HG02610 (cell line): ENCODE data around the gene ZNF775.
A peak's percentile ranks its signal among the peaks of the same experiment; 100 is the strongest.

ENCODE experiments used
- ATAC-seq: cut with Tn5 transposase; IDR thresholded peaks from one replicate; pipeline ENCODE4 v1.9.1; 2021; ENCODE audit warnings: mild to moderate bottlenecking, moderate library complexity; ENCODE audit not compliant: unreplicated experiment

The ZNF775 gene

DNA sequence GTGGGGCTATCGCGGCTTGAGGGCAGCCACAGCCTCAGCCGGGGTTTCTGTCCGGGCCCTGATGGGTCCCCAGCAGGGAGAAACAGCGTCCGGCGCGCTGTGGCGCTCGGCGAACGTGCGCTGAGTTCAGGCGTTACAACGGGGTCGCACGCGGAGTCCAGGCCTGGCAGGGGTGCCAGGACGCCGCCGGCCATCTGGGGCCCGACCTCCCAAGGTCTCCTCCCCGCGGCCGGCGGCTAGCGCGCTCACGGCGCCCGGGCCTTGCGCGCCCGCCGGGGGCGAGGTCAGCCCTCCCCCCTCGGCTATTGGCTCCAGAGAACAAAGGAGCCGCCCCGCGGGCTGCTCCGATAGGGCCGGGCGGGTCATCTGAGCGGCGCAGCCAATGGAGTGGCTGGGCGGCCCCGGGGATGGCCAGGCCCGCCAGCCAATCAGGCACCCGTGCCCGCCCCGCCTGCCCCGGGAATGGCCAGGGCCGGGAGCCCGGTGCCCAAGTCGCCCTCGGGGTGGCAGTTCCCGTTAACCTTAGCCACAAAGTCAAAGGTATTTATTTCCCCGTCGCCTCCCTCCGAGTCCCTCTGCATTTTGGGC is at the start of gene ZNF775:
Gene ZNF775 (plus strand): TSS at position 478 of the 588 bp plus-strand sequence. CDS start 9,141 bp downstream, outside the sequence.
- peak; percentile 89 for ATAC-seq

- ATAC-seq, result no peak
These were observed 49.6 kb upstream of the ZNF775 start for GRCh38 chr7:150329331-150330120.

- no peak for ATAC-seq
These were observed 48.8 kb upstream of the ZNF775 start for GRCh38 chr7:150330211-150330885.

GRCh38 chr7:150332852-150333635 is 46.1 kb upstream of the ZNF775 start:
- no peak for ATAC-seq

- ATAC-seq, result no peak
These were observed 45.5 kb upstream of the ZNF775 start for GRCh38 chr7:150333659-150334058.

DNA sequence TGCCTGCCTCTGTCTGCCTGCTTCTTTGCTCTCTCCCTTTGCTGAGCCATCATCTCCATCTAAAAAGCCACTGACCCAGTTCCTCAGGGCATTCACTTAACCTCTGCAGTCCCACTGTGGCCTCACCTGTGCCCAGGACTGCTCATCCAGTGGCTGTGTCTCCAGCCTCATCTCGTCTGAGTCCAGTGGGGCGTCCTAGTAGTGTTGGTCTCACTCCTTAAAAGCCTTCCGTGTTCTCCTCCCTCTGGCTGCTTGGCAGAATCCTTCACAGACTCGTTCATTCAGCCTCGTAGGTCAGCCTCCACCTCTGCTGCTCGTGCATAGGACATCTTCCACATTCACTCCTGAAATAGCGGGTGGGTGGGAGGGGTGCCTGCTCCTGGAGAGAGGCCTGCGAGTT is 45.0 kb upstream of the ZNF775 start:
- no peak for ATAC-seq

DNA sequence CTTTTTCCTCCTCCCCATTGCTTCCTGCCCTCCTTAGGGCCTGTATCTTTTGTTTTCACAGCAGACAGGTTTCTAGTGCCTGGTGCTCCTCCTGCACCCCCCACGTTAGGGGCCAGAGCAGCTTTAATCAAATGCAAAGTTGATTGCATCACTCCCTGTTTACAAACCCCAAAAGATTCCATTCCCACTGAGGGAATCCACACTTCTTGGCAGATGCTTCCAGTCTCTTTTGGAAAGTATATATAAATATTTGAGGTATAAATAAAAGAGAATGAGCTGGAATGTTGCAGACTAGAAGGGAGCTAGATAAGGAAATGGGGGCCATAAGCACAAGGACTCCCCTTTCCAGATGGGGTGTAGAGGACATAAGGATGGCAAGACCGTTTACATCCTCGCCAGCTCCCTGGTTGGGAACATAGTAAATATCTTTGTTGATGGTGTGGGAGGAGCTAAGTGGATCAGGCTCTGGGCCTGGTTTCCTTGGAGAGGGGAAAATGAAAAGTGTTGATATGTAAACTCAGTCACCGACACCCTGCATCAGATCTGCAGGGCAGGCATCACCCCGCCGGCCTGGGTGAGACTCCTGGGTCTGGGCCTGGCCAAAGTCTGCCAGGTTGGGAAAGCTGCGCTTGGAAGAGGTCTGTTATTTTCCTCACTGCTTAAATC is 43.9 kb upstream of the ZNF775 start:
- no peak for ATAC-seq

- ATAC-seq, result no peak
These were observed 43.4 kb upstream of the ZNF775 start for GRCh38 chr7:150335774-150336112.

DNA sequence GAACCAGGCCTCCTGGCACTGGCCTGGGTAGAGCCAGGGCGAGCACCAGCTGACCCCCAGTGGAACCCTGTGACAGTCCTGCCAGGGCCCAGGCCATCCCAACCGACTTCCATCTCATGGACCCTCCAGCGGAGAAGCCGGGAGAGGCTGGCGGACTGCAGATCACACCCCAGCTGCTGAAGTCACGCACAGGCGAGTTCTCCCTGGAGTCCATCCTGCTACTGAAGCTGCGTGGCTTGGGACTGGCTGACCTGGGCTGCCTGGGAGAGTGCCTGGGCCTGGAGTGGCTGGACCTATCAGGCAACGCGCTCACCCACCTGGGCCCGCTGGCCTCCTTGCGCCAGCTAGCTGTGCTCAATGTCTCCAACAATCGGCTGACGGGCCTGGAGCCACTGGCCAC is 42.4 kb upstream of the ZNF775 start:
- no peak for ATAC-seq

DNA sequence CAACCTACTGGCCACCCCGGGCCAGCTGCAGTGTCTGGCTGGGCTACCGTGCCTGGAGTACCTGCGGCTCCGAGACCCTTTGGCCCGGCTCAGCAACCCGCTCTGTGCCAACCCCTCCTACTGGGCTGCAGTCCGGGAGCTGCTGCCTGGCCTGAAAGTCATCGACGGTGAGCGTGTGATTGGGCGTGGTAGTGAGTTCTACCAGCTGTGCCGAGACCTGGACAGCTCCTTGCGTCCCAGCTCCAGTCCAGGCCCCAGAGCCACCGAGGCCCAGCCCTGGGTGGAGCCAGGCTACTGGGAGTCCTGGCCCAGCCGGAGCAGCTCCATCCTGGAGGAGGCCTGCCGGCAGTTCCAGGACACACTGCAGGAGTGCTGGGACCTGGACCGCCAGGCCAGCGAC is 42.0 kb upstream of the ZNF775 start:
- no peak for ATAC-seq

GRCh38 chr7:150337659-150338081 is 41.5 kb upstream of the ZNF775 start:
- no peak for ATAC-seq

DNA sequence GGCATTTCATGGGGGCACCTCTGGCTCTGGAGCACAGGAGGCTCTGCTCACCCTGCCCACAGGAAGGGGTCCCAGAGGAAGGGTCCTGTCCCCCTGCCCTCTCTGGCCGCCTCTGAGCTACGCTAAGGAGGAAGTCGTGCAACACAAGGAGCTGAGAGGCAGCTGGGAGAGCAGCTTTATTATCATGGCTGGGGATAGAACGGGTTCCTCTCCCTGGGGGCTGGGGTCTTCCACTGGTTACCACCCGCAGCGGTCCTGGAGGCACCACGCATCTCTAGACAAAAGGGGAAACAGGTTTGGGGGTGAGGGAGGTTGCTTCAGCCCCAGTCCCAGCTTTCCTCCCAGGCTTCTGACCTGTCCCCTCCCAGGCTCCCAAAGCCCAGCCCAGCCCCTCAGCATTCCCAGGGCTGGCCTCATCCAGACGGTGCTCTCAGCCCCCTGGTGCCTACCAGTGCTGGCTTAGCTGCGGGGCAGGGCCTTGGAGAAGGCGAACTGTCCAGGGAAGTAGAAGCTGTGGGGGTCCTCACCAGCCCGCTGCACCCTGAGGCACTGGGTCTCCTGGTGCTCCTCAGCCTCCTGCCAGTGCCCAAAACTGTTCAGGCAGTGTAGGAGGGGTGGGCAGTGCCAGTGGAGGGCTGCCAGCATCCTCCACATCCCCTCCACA is 40.8 kb upstream of the ZNF775 start:
- ATAC-seq, result no peak

DNA sequence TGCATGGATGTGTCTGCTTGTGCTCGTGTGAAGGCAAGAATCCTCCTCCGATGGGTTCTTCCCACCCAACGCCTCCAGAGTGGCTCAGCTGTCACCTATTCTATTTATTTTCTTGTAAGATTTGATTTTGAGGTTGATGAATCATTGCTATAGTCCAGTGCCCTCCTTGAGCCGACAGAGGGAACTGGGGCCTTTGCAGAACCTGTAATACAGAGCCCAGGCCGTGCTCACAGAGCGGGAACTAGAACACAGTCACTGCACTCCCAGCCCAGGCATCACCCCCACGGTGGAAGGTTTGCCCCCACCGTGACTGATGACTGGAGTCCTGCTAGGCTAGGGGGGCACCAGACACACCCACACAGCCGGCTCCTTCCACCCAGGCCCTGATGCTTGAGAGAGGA is 39.7 kb upstream of the ZNF775 start:
- no peak for ATAC-seq

DNA sequence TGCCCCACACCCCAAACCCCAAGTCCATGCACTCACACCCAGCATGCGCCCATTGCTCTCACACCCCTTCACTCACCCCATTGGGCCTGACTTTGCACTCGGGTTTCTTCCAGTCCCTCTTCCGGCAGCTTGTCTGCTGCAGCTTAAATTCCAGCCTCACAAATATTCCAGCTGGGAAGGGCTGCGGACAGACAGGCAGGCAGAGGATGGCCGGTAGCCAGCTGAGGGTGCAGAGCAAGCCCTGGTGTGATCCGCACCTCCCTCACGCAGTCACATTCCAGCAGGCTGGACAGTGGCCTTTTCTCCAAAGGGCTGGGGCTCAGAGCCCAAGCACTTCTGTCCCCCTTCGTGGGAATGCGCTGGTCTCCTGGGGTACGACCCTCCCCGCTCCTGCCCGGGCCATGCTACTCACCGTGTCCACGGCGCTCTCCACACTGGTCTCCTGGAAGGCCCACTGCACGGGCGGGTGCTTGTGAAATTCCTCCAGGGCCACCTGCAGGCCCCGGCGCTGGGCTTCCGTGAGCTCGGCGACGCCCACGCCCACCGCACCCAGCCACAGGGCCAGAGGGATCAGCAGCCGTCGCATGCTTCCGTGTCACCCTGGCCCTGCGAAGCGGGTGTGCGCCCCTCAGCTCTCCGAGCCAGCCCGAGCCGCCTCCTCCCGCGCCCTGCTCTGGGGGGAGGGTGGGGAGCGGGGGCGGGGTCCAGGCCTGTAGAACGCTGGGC is 38.9 kb upstream of the ZNF775 start:
- ATAC-seq, result no peak

GRCh38 chr7:150340875-150341262 is 38.3 kb upstream of the ZNF775 start:
- no peak for ATAC-seq

- ATAC-seq, result no peak
These were observed 37.6 kb upstream of the ZNF775 start, which contains the start of gene RARRES2 for GRCh38 chr7:150341263-150342120. Gene RARRES2 (minus strand): TSS chr7:150341629. CDS start chr7:150340609, 1,020 bp downstream.

- no peak for ATAC-seq
These were observed 37.1 kb upstream of the ZNF775 start for GRCh38 chr7:150342121-150342408.

- no peak for ATAC-seq
These were observed 35.9 kb upstream of the ZNF775 start for GRCh38 chr7:150343225-150343624.

DNA sequence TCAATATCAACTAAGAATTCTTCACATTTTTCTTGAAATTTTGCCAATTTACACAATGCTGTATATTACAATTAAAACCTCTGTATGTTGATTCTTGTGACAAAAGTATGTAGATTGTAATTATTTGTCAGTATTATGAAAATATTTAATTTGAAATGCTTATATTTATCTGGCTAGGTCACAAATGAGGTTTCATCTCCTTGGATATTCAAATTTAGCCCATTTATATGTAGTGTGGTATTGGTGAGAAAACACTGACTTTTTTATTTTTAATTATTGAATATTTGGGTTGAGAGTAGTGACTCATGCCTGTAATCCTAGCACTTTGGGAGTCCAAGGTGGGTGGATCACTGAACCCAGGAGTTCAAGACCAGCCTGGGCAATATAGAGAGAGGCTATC is 34.8 kb upstream of the ZNF775 start:
- ATAC-seq, result no peak
